ENCODE results near the gene PCDH17. TPM values are rescaled to one million over a fixed set of nuclear protein-coding genes. Genes with fewer than 3 reads are reported as not detected.

PCDH17 gene
- total and polyA plus RNA-seq, 2 experiments from 2014 or later = not detected

GRCh38 chr13:57760951-57761350, 129.4 kb downstream of the PCDH17 start:
- in situ Hi-C loops (cut with MboI) = no loop called here
- WGBS, 2 experiments (ENCODE audit: low coverage in 1 of 2, low lambda C conversion rate in 2 of 2, missing lambda C conversion rate in 2 of 2) = 4 to 6% methylated on average over 2 of the region's 2 CpGs
- no peaks in the 10 kb centered on the region for H3K4me1 ChIP-seq (ENCODE audit: insufficient read depth)

DNA sequence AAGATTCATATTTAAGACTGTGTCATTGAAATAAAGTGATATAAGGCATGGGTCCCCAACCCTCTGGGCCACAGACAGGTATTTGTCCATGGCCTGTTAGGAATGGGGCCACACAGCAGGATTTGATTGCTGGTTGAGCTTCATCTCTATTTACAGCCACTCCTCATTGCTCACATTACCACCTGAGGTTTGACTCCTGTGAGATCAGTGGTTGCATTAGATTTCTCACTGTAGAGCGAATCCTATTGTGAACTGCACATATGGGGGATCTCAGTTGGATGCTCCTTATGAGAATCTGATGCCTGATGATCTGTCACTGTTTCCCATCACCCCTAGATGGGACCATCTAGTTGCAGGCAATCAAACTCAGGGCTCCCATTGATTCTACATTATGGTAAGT, 132.1 kb downstream of the PCDH17 start:
- H3K4me3 ChIP-seq = no peak overlapping the region

More at GRCh38 chr13:57760951-57761350, 129.4 kb downstream of the PCDH17 start:
- Histone ChIP-seq H3K27ac (no peak overlapping the region), H3K4me3 (no peak overlapping the region), H3K9me2 (ENCODE audit: insufficient read depth) (no peaks in the 10 kb centered on the region), H3K36me3 (ENCODE audit: low read depth) (no peaks in the 10 kb centered on the region), H3K27me3 (replicated peaks; ENCODE audit: insufficient read depth) (no peaks in the 10 kb centered on the region), H3K9ac (no peak overlapping the region), H4K20me1 (ENCODE audit: insufficient read depth) (no peaks in the 10 kb centered on the region), H3K9me3 (ENCODE audit: low read depth) (no peaks in the 10 kb centered on the region), H3F3A (ENCODE audit: insufficient read depth) (no peaks in the 10 kb centered on the region), H2AFZ (no peak overlapping the region), H3K79me2 (ENCODE audit: insufficient read depth) (no peaks in the 10 kb centered on the region), H3K4me2 (ENCODE audit: unreplicated experiment) (no peak overlapping the region)
- no peak for DNase-seq
- TF ChIP-seq EZH2 (IDR thresholded peaks at IDR 0.05; ENCODE audit: insufficient read depth, poor library complexity, severe bottlenecking) (no peak), EZH2phosphoT487 (IDR thresholded peaks at IDR 0.05; ENCODE audit: insufficient read depth, low read depth) (no peak)

More for the DNA sequence above, 132.1 kb downstream of the PCDH17 start:
- Histone ChIP-seq H3K36me3 (ENCODE audit: low read depth) (no peaks in the 10 kb centered on the region), H3K79me2 (ENCODE audit: insufficient read depth) (no peaks in the 10 kb centered on the region), H3K4me1 (ENCODE audit: insufficient read depth) (no peaks in the 10 kb centered on the region), H3K9me3 (ENCODE audit: low read depth) (no peaks in the 10 kb centered on the region), H3K27me3 (replicated peaks; ENCODE audit: insufficient read depth) (no peaks in the 10 kb centered on the region), H2AFZ (no peak overlapping the region), H3F3A (ENCODE audit: insufficient read depth) (no peaks in the 10 kb centered on the region), H3K4me2 (ENCODE audit: unreplicated experiment) (no peak overlapping the region), H3K9ac (no peak overlapping the region), H3K27ac (no peak overlapping the region), H4K20me1 (ENCODE audit: insufficient read depth) (no peaks in the 10 kb centered on the region), H3K9me2 (ENCODE audit: insufficient read depth) (no peaks in the 10 kb centered on the region)
- TF ChIP-seq EZH2phosphoT487 (IDR thresholded peaks at IDR 0.05; ENCODE audit: insufficient read depth, low read depth) (no peak), EZH2 (IDR thresholded peaks at IDR 0.05; ENCODE audit: insufficient read depth, poor library complexity, severe bottlenecking) (no peak)
- in situ Hi-C loops (cut with MboI) = no loop called here
- 7 to 14% methylated on average over 1 of the region's 1 CpG for WGBS, 2 experiments (ENCODE audit: low coverage in 1 of 2, low lambda C conversion rate in 2 of 2, missing lambda C conversion rate in 2 of 2)
- DNase-seq = no peak

All from GM23248 (cell line).